OCI-LY7 (cell line): ENCODE results near the gene KHSRP. TPM values are rescaled to one million over a fixed set of nuclear protein-coding genes. Genes with fewer than 3 reads are reported as not detected.

Experiments used
- BruUV-seq: library from RNA; stranded (reverse); fragments of 400-500 nt; replicated peaks from 2 replicates; lab custom pipeline; 2021; lab: Mats Ljungman, UMichigan
- CTCF ChIA-PET: fragments of 300-600 bp; sonication (Branson Sonifier 250); formaldehyde crosslinking; loops from one replicate; lab custom pipeline; 2022; ENCODE audit warnings: antibody characterized with exemption; ENCODE audit not compliant: unreplicated experiment; lab: Charles Lee
- POLR2A ChIA-PET: fragments of 300-600 bp; sonication (Branson Sonifier 250); formaldehyde crosslinking; loops from one replicate; lab custom pipeline; 2022; ENCODE audit warnings: antibody characterized with exemption; lab: Charles Lee
- DNase-seq: peaks from one replicate; pipeline ENCODE4 v3.0.0-alpha.2; 2015; ENCODE audit warnings: low spot score
- H2AFZ ChIP-seq: fragments of 200-600 bp; sonication (generic), shearing (Covaris generic); 2 replicates; pipeline ENCODE4 v1.6.1; 2014; ENCODE audit warnings: mild to moderate bottlenecking, antibody characterized with exemption, low read length, moderate library complexity
- H3K27ac ChIP-seq: fragments of 200-600 bp; sonication (generic); 2 replicates; pipeline ENCODE4 v1.5.1; 2014; ENCODE audit warnings: mixed run types, low read depth, mild to moderate bottlenecking, moderate library complexity, low read length, inconsistent platforms; ENCODE audit not compliant: poor library complexity, severe bottlenecking
- H3K36me3 ChIP-seq: fragments of 200-600 bp; sonication (generic); 2 replicates; pipeline ENCODE4 v1.6.1; 2014; ENCODE audit warnings: mild to moderate bottlenecking, antibody characterized with exemption, low read length, moderate library complexity, mixed read lengths; ENCODE audit not compliant: insufficient read depth
- H3K4me1 ChIP-seq: fragments of 200-600 bp; sonication (generic); 2 replicates; pipeline ENCODE4 v1.5.1; 2014; ENCODE audit warnings: mild to moderate bottlenecking, low read length; ENCODE audit not compliant: insufficient read depth, poor library complexity, severe bottlenecking
- H3K4me2 ChIP-seq: fragments of 200-600 bp; sonication (generic); 2 replicates; pipeline ENCODE4 v1.6.1; 2014; ENCODE audit warnings: mild to moderate bottlenecking, low read length
- H3K4me3 ChIP-seq: fragments of 200-600 bp; sonication (generic); 2 replicates; pipeline ENCODE4 v1.5.1; 2014; ENCODE audit warnings: mild to moderate bottlenecking, low read depth, low read length; ENCODE audit not compliant: poor library complexity, severe bottlenecking
- H3K79me2 ChIP-seq: fragments of 200-600 bp; sonication (generic); 2 replicates; pipeline ENCODE4 v1.6.1; 2016; ENCODE audit warnings: low read depth, mild to moderate bottlenecking, low read length, moderate library complexity, mixed read lengths; ENCODE audit not compliant: insufficient read depth
- H3K9me2 ChIP-seq: fragments of 200-600 bp; sonication (generic); 2 replicates; pipeline ENCODE4 v1.6.1; 2016; ENCODE audit warnings: mild to moderate bottlenecking, low read length, mixed read lengths; ENCODE audit not compliant: insufficient read depth
- H3K9me3 ChIP-seq: fragments of 200-600 bp; sonication (generic); 2 replicates; pipeline ENCODE4 v1.6.1; 2014; ENCODE audit warnings: mild to moderate bottlenecking, mixed run types, low read length, mixed read lengths
- H4K20me1 ChIP-seq: fragments of 200-600 bp; sonication (generic); 2 replicates; pipeline ENCODE4 v1.6.1; 2014; ENCODE audit warnings: mild to moderate bottlenecking, antibody characterized with exemption, low read length, moderate library complexity, mixed read lengths; ENCODE audit not compliant: insufficient read depth
- CTCF ChIP-seq: fragments of 200-600 bp; sonication (generic); conservative IDR thresholded peaks from 2 replicates; pipeline ENCODE4 v1.5.1; 2014; ENCODE audit warnings: mild to moderate bottlenecking, antibody characterized with exemption, low read length, moderate library complexity, mixed read lengths
- EZH2phosphoT487 ChIP-seq: fragments of 200-600 bp; sonication (generic); IDR thresholded peaks from 2 replicates; pipeline ENCODE4 v1.6.1; 2018; ENCODE audit warnings: low read depth, borderline replicate concordance, mild to moderate bottlenecking, mixed run types, antibody characterized with exemption, low read length, moderate library complexity, mixed read lengths
- intact Hi-C: fragments of 100-400 bp; cut with micrococcal nuclease; formaldehyde crosslinking; loops from one replicate; pipeline ENCODE4 v1.10.0; 2022; ENCODE audit not compliant: unreplicated experiment
- total RNA-seq, 2 experiments: library from RNA; depleted of rRNA in 1 of 2; stranded (reverse); fragments of >200 nt in 1 of 2; shearing (Covaris generic) in 1 of 2; gene quantifications; 2 replicates each; pipeline ENCODE4 v1.2.3, GENCODE V29; 2014 to 2022

The KHSRP gene
- total RNA-seq, 2 experiments from 2014 or later, result 255 to 499 TPM

GRCh38 chr19:6387372-6387771, 37.2 kb downstream of the KHSRP start:
- no peak overlapping the region for H3K4me2 ChIP-seq
- no peak overlapping the region for H3K4me3 ChIP-seq
- peaks cover 10% of the 10 kb centered on the region for H3K79me2 ChIP-seq
- no peak overlapping the region for H3K27ac ChIP-seq
- BruUV-seq, result no TSS peak
- ChIA-PET POLR2A (no interaction called here), CTCF (no interaction called here)
- no peaks in the 10 kb centered on the region for H4K20me1 ChIP-seq
- peaks cover 74% of the 10 kb centered on the region for H3K36me3 ChIP-seq
- no peaks in the 10 kb centered on the region for H3K9me3 ChIP-seq
- DNase-seq, result no peak
- no peak overlapping the region for H2AFZ ChIP-seq
- H3K9me2 ChIP-seq, result no peaks in the 10 kb centered on the region
- peaks cover 7% of the 10 kb centered on the region for H3K4me1 ChIP-seq
- TF ChIP-seq CTCF, result no peak
- TF ChIP-seq EZH2phosphoT487, result no peak
- intact Hi-C loops, result no loop called here

- no peak for TF ChIP-seq CTCF
- no peak for TF ChIP-seq EZH2phosphoT487
- intact Hi-C loops, result no loop called here
- no TSS peak for BruUV-seq
Measured at GRCh38 chr19:6384381-6384780, 40.2 kb downstream of the KHSRP start.

GRCh38 chr19:6383188-6383587, 41.4 kb downstream of the KHSRP start:
- intact Hi-C loops, result no loop called here
- no peak overlapping the region for H3K27ac ChIP-seq
- H3K9me2 ChIP-seq, result no peaks in the 10 kb centered on the region
- no peaks in the 10 kb centered on the region for H3K9me3 ChIP-seq
- H3K4me1 ChIP-seq, result no peaks in the 10 kb centered on the region
- CTCF ChIA-PET, result interaction anchor here (0.6 kb wide), 1 partner anchor 477 kb away, joined by 3 read pairs; no protein-coding TSS in a partner anchor
- H3K4me3 ChIP-seq, result no peak overlapping the region
- DNase-seq, result no peak
- H3K79me2 ChIP-seq, result no peaks in the 10 kb centered on the region
- TF ChIP-seq CTCF, result no peak
- TF ChIP-seq EZH2phosphoT487, result no peak
- POLR2A ChIA-PET, result interaction anchor here (0.9 kb wide), 1 partner anchor 11 kb away, joined by 4 read pairs; the partner anchor contains the start of gene ALKBH7
- H4K20me1 ChIP-seq, result no peaks in the 10 kb centered on the region
- BruUV-seq, result no TSS peak
- H3K4me2 ChIP-seq, result no peak overlapping the region
- H3K36me3 ChIP-seq, result peaks cover 88% of the 10 kb centered on the region
- H2AFZ ChIP-seq, result no peak overlapping the region

More at GRCh38 chr19:6384381-6384780, 40.2 kb downstream of the KHSRP start:
- POLR2A ChIA-PET, result no interaction called here
- DNase-seq, result no peak
- H3K4me1 ChIP-seq, result no peaks in the 10 kb centered on the region
- H3K9me3 ChIP-seq, result no peaks in the 10 kb centered on the region
- no peak overlapping the region for H3K4me2 ChIP-seq
- H2AFZ ChIP-seq, result no peak overlapping the region
- no peak overlapping the region for H3K27ac ChIP-seq
- H4K20me1 ChIP-seq, result no peaks in the 10 kb centered on the region
- H3K79me2 ChIP-seq, result no peaks in the 10 kb centered on the region
- CTCF ChIA-PET, result no interaction called here
- no peak overlapping the region for H3K4me3 ChIP-seq
- peaks cover 85% of the 10 kb centered on the region for H3K36me3 ChIP-seq
- H3K9me2 ChIP-seq, result no peaks in the 10 kb centered on the region
